Activated CD8-positive, alpha-beta memory T cell treated with anti-CD3 and anti-CD28 coated beads, Interleukin-2, amount 50 U/mL, for 24 hours (primary cell): Measurements from ENCODE around the gene BBIP1.

ENCODE experiments used
- DNase-seq: peaks from one replicate; pipeline ENCODE4 v3.0.0-alpha.2; 2020; ENCODE audit errors: extremely low read depth

The BBIP1 gene

DNA sequence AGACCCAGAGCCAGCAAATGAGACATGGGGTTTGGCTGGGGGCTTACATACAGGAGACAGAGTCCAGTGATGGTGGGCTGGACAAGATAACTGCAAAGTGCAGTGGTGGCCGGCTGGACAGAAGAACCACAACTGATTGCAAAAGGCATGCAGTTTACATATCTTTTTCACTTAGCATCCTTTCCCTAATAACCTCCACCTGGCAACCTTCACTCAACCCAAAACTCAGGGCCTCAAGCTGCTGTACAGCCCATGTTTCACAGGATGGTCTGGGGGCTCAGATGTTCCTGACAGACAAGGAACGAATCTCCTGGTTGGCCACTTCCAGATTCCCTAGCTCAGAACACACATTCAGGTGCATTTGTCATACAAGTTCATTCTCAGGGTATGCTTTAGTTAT is 55.0 kb downstream of the BBIP1 start:
- DNase-seq, result no peak

DNA sequence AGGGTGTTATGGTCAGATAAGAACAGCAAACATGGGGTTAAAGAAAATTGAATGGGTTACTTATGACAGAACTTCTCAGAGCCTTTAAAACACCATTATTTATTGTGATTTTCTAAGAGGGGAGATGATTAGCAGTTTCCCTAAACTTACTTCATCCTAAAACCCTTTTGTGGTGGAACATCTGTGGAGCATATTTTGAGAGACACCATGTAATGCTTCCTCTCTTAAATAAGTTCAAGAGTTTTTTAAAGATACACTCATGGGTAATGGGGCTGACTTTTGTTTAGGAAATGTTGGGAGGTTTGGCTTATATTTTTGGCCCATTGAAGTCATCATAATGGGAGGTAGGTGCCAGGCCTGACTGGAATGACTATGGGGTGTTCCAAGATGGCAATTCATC is 55.6 kb downstream of the BBIP1 start:
- no peak for DNase-seq

DNA sequence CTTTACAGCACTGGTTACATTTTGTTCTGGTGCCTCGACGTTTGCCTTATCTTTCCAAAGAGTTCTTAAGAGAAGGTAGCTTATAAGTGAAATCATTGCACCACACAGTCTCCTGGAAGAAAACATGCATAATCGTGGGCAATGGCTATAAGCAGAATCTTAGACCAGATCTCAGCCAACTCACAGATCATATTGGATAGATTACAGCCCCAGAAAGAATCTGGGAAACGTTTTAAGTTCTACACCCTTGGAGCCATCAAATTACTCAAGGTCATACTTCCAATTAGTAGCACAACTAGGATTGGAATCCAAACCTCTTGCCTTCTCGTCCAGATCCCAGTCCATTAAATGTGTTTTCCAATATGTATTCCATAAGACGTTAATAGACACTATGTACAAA is 56.0 kb downstream of the BBIP1 start:
- DNase-seq, result no peak

DNA sequence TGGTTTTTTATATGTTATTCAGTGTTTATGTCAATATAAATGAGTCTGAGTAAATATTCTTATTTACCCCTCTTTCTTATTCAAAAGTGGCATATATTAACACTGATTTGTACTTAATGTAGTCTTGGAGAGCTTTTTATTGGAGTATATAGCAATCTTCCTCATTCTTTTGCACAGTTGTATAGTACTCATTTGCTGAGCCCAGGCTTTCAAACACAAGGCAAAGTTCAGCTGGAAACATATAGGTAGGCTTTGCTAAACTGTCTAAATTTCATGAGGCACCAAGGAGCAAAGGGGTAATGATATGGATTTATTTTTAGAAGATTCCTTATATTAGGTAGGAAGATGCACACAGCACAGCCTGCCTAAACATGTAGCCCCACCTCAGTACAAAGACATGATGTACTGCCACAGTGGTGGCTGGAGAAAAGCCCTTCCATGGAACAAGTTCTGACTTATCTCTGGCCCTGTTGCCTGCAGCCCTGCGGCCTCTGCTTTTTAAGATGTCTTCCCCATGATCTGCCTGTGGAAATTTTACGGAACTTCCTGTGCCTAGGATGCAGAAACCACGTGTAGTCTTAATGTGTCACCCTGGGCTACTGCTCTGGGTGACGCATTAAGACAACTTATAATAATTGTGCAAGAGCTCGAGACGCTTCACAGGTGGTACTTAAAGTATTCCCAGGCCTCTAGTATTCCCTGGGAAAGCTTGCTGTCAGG is 56.9 kb downstream of the BBIP1 start:
- DNase-seq, result no peak

DNA sequence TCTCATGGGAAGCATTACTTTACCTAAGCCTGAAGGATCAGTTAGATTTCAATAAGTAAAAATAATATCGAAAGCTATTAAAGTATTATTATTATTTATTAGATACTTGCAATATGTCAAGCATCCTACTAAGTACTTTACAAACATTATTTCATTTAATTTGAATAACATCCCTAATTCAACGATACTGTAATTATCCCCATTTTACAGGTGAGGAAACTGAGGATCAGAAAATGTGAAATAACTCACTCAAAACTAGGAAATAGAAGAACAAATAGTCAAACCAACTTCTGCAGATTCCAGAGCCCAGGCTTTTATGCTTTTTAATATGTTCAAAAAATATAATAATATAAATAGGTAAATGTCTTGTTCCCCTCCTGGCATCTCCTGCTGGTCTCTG is 57.5 kb downstream of the BBIP1 start:
- no peak for DNase-seq

DNA sequence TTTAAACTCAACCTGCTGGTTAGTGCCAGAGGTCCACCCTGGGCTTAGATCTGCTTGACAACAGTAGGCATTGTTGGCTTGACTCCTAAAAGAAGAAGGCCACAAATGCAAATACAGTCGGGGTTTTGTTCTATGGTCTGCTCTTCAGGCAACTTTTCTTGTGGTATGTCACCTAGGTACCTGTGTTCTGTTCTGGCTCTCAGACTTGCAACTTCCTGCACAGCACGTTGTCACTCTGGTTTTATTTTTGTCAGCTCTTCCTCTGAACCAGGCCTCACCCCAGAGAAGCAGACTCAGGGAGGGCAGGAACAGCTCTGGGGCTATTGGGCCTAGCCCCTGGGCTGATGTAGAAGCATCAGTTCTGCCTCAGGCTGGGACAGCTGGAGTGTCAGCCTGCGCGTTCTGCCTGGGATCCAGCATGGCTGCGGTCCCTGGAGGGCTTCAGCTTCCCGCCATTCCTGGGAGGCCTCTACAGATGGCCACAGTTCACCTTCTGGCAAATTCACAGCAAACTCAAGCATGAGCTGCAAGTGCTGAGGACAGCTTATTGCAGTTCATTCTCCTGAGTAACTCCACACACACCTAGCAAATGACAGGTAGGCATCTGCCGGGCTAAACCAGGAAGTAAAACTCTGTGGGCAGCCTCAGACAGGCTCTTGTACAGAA is 58.3 kb downstream of the BBIP1 start:
- DNase-seq, result no peak

DNA sequence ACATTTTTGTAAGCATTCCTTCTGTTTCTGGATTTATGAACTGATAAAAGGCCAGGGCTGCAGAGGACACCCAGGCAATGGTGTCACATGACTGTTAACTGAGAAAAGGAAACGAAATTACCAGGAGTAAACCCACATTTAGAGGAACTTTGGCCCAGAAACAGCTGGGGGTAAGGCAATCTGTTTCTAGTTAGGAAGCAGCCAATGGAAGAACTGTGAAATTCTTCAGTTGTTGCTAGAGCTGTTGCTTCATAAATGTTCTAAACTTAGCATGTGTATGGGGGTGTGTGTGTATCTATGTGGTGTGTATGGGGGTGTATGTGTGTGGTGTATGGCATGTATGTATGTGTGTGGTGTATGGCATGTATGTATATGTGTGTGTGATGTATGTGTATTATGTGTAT is 59.0 kb downstream of the BBIP1 start:
- DNase-seq, result no peak

DNA sequence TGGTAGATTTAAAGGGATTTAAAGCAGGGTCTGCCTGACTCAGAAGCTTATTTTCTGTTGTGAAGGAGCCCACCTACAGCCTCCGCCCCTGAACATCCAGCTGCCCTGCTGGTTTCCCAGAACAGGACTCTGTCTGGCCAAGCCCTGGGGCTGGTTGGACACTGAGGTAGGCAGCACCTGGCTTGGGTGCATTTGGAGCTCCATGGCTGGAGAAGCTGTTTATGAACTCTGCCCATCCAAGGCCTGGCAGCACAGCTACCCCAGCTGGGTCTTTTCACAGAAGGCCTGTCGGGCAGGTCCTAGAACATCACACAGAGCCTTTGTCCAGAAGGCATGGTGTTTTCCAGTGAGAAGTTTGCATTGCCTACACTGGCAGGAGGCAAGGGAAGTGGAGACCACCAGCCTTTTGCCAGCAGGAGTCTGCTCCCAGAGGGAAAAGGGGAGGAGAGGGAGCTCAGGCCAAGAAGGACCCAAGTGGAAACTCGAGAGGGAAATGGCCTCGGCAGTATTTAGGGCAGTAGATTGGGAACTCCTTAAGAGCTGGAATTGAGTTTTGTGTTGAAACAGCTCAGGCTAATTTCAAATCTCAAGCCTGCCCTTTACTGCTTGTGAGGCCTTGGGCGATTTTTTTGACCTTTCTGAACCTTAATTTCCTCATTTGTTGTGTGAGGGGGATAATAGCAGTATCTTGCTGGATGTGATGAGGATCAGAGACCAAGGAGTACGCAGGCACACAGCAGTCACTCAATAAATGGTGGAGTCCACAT is 59.6 kb downstream of the BBIP1 start:
- DNase-seq, result no peak

DNA sequence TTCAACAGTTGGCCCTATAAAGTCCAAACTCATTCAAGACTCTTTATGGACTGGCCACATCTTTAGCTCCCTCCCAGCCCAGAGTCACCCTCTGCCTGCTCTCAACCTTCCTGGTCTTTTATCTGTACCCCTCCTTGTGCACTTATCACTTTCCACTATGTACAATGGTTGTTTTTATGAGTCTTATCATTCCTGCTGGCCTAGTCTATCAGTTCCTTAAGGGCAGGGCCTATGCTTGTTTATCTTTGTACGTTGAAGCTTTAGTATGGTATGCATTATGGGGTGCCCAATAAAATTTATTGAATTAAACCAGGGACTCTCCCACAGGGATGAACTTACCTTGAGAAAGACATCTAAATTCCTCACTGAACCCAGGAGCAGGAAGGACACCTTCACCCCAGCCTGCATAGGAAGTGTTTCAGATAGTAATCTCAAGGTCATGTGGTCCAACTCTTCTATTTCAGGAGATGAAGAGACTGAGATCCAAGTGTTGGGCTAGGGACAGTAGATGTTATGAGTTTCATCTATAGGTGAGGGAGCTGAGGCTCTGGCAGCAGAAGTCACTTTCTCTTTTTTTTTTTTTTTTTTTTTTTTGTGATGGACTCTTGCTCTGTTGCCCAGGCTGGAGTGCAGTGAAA is 60.6 kb downstream of the BBIP1 start:
- no peak for DNase-seq

DNA sequence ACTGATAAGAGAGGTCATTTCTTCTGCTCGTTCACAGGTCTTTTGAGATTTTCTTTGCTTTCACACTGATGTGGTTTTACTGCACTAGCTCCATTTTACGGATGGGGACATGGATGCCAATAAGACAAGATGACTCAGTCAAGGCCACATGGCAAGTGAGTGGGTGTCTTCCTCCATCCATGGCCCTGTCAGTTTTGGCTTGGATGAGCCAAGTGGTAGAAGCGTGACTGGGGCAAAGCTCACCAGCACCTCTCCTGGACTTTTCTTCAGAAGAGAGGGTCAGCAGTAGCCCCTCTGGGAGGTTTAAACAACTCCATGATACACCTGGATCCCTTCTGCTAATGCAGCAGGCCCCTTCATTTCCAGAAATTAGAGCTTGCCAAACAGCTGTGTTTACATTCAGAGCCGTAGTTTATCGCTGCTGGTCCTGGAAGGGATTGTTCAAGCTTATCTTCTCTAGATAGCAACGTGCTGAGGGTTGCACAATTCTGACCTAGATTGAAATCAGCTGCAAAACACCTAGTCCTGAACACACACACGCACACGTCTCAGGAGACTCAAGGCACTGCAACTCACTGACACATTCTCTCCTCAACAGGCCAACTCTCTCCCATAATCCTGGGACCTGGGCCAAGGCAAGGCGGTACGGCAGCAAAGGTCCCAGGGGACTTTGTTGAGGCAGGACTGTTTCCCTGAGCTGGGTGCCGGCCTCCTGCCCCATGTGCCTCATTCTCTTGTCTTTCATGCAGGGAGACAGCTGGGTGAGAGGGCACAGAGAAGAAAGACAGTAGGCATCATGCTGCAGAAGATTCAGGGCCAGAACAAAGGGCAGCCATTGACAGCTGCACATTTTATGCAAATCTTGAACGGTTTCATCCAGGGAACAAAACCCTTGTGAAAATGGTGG is 61.5 kb downstream of the BBIP1 start:
- DNase-seq, result no peak

DNA sequence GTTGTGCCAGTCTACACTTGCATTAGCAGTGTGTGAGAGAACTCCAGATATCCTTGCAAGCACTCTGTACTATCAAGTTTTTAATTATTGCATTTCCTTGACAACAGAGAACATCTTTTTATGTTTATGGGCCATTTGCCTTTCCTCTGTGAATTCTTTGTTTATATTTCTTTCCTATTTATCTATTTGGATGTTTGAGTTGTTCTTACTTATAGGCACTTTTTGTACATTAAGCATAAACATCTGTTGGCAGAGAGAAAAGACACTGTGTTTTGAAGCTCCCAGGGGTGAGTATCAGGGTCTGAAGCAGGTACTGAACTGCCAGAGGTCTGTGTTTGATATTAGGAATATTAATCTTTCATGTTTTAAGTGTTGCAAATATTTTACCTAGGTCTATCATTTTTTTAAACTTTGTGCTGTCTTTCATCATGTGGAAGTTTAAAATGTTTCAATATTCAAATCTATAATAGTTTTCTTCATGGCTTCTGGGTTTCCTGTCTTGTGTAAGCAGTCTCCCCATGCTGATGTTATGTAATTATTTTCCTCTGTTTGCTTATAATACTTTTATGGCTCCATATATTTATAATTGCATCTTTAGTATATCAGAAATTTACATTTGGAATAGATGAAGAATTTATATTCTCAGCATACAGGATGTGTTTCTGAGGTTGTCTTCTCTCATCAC is 64.9 kb downstream of the BBIP1 start:
- DNase-seq, result no peak

DNA sequence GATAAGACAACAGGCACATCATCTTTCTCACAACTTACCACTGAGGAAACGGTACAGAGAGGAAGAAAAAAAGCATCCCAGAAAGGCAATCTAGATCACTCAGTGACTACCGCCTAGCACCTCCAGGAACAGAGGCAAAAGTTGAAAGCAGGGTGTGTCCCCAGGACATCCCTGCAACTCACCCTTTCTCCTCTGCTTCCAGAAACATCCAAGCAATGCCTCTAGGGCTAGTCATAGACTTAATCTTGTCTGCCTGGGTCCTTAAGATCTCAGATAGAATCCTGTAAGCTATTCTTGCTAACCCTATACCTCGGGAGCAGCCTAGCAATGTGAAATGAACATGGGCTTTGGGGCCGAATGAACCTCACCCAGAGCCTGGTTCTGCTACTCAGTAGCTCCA is 66.0 kb downstream of the BBIP1 start:
- DNase-seq, result no peak

DNA sequence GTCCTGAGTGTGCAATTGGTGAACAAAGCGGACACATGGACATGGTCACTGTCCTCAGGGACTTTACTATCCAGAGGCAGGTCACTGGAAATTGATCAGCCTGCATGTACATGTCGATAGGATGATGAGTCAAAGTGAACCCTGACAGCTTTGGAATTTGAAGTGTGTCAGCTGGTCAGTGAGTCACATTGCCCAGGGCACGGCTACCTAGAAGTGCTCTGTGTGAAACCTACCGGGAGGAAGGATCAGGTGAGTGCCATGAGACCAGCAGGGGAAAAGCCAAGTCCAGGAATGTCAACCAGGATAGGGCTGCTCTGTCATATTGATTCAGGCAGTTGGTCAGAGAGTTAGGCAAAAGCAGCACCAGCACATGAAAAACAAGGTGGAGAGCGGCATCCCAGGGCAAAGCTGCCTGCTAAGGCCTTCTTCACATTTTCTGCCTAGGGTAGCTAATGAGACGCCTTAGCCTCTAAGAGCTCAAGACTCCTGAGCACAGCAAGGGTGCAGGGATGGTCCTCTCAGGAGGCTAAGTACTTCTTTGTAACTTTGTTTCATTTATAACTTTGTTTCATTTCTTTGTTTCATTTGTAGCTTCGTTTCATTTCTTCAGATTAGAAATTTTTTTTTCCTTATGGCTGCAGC is 66.6 kb downstream of the BBIP1 start:
- DNase-seq, result no peak

DNA sequence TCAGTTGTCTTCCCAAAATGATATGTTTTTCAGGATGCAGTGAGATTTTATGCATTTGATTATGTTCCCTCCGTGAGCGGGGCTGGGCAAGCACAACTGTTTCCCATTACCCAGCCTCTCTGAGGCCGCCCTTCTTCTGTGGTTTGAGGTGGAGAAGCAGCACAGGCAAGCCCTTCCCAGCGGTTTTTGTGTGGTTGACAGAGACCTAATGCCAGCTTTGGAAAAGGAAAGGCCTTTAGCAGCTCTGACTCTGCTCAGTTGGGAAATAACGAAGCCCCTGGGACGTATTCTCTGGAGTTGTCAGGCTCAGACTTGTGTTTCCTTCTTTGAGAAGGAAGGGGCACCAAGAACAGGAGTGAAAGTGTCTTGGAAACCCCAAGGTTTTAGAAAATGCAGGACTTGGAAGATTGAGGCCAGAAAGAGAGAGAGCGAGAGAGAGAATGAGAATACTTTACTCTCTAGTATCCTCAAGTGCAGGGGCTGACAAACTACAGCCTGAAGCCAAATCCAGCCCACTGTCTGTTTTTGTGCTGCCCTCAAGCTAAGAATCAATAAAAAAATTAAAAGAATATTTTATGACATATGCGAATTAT is 67.9 kb downstream of the BBIP1 start:
- DNase-seq, result no peak

DNA sequence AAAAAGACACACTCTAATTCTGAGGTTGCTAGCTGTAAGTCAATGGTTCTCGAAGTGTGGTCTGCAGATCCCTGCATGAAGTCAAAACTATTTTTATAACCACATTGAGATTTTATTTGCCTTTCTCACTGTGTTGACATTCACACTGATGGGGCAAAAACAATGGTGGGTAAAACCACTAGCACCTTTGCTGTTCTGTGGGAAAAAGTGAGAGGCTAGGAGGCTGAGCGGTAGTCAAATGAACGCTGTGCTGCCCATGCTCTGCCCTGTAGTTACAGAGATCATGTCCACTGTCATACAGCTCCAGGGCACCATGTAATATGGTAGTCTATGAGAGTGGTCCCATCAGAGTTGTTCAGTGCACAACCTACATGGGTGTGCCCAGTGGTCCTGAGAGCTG is 68.9 kb downstream of the BBIP1 start:
- DNase-seq, result no peak
